HepG2 (cell line): ENCODE measurements around the gene CPEB3. TPM values are rescaled to one million over a fixed set of nuclear protein-coding genes. Genes with fewer than 3 reads are reported as not detected.

ENCODE experiments used
- ATF7-NPFF ChIP-seq: sonication (generic); formaldehyde crosslinking; IDR thresholded peaks from 2 replicates; pipeline ENCODE4 v1.8.1; 2023; ENCODE audit warnings: mild to moderate bottlenecking, low read depth, missing genetic modification reagents, moderate library complexity
- CEBPG ChIP-seq: IDR thresholded peaks from 2 replicates; pipeline ENCODE4 v1.6.1; 2016
- CENPX ChIP-seq: sonication (generic); formaldehyde crosslinking; IDR thresholded peaks from 2 replicates; pipeline ENCODE4 v1.9.0; 2021; ENCODE audit warnings: mild to moderate bottlenecking, missing genetic modification reagents, moderate library complexity
- ERF ChIP-seq: IDR thresholded peaks from 2 replicates; pipeline ENCODE4 v1.6.1; 2018; ENCODE audit warnings: missing biosample characterization, missing genetic modification reagents
- HES4 ChIP-seq: sonication (generic); formaldehyde crosslinking; IDR thresholded peaks from 2 replicates; pipeline ENCODE4 v1.9.0; 2021; ENCODE audit warnings: mild to moderate bottlenecking, missing genetic modification reagents, borderline replicate concordance
- HIC2 ChIP-seq: sonication (generic); formaldehyde crosslinking; IDR thresholded peaks from 2 replicates; pipeline ENCODE4 v1.9.0; 2022; ENCODE audit warnings: low read depth, missing genetic modification reagents
- MYC ChIP-seq: sonication (generic); formaldehyde crosslinking; IDR thresholded peaks from 2 replicates; pipeline ENCODE4 v1.9.0; 2021; ENCODE audit warnings: missing genetic modification reagents, borderline replicate concordance
- NR2F6 ChIP-seq, 2 experiments: IDR thresholded peaks; 2 replicates each; pipeline ENCODE4 v1.6.1; 2016; ENCODE audit warnings: antibody characterized with exemption in 1 of 2, mild to moderate bottlenecking in 1 of 2
- PLRG1 ChIP-seq: fragments of 450-650 bp; conservative IDR thresholded peaks from 2 replicates; pipeline ENCODE4 v1.6.1; 2016
- RFXANK ChIP-seq: IDR thresholded peaks from 2 replicates; pipeline ENCODE4 v1.6.1; 2016
- SIX4 ChIP-seq: sonication (generic); formaldehyde crosslinking; IDR thresholded peaks from 2 replicates; pipeline ENCODE4 v1.4.0; 2020; ENCODE audit warnings: missing genetic modification reagents
- TOE1 ChIP-seq: sonication (generic); formaldehyde crosslinking; IDR thresholded peaks from 2 replicates; pipeline ENCODE4 v1.4.0; 2020; ENCODE audit warnings: mild to moderate bottlenecking, missing genetic modification reagents
- ZNF282 ChIP-seq: fragments of 450-650 bp; IDR thresholded peaks from 2 replicates; pipeline ENCODE4 v1.6.1; 2018; ENCODE audit not compliant: partially characterized antibody
- ZNF292 ChIP-seq: sonication (generic); formaldehyde crosslinking; IDR thresholded peaks from 2 replicates; pipeline ENCODE4 v1.8.1; 2022; ENCODE audit warnings: mild to moderate bottlenecking, low read depth, missing genetic modification reagents, borderline replicate concordance
- ZNF317 ChIP-seq: sonication (generic); formaldehyde crosslinking; IDR thresholded peaks from 2 replicates; pipeline ENCODE4 v1.5.0; 2020; ENCODE audit warnings: mild to moderate bottlenecking, missing genetic modification reagents
- ZNF501 ChIP-seq: sonication (generic); formaldehyde crosslinking; IDR thresholded peaks from 2 replicates; pipeline ENCODE4 v1.5.1; 2020; ENCODE audit warnings: mild to moderate bottlenecking, moderate library complexity, missing genetic modification reagents
- ZNF549 ChIP-seq: sonication (generic); formaldehyde crosslinking; IDR thresholded peaks from 2 replicates; pipeline ENCODE4 v1.5.0; 2020; ENCODE audit warnings: missing genetic modification reagents
- ZNF580 ChIP-seq: IDR thresholded peaks from 2 replicates; pipeline ENCODE4 v1.6.1; 2016; ENCODE audit warnings: low read depth, borderline replicate concordance
- ZNF672 ChIP-seq: sonication (generic); formaldehyde crosslinking; IDR thresholded peaks from 2 replicates; pipeline ENCODE4 v1.8.1; 2022; ENCODE audit warnings: missing genetic modification reagents
- ZNF713 ChIP-seq: sonication (generic); formaldehyde crosslinking; IDR thresholded peaks from 2 replicates; pipeline ENCODE4 v1.4.0; 2020; ENCODE audit warnings: mild to moderate bottlenecking, missing genetic modification reagents
- ZNF839 ChIP-seq: sonication (generic); formaldehyde crosslinking; IDR thresholded peaks from 2 replicates; pipeline ENCODE4 v1.4.0; 2020; ENCODE audit warnings: missing genetic modification reagents, mild to moderate bottlenecking, borderline replicate concordance
- polyA plus RNA-seq, 8 experiments: library from polyadenylated mRNA; depleted of rRNA in 3 of 8; stranded (reverse) in 7 of 8; unstranded in 1 of 8; fragments of >200 nt; fragmentation: Illumina TruSeq in 4 of 8; extraction: Trizol in 4 of 8; gene quantifications; 2 replicates each; pipeline versions ENCODE4 v1.2.1 to v1.2.3, GENCODE V29; 2011 to 2016; ENCODE audit warnings: low read depth in 4 of 8, missing spikeins in 1 of 8, mixed read lengths in 1 of 8; ENCODE audit not compliant: insufficient read depth in 1 of 8
- total RNA-seq, 5 experiments: library from RNA; depleted of rRNA; stranded (reverse); fragments of >200 nt; fragmentation: Illumina TruSeq; extraction: Trizol; gene quantifications; 2 replicates each; pipeline ENCODE4 v1.2.3, GENCODE V29; 2016; ENCODE audit warnings: low read depth in 1 of 5
- TF ChIP-seq, protein P1 (sequence below): sonication (generic); formaldehyde crosslinking; IDR thresholded peaks from 2 replicates; pipeline ENCODE4 v1.5.1; 2020; ENCODE audit warnings: missing genetic modification reagents, mild to moderate bottlenecking, borderline replicate concordance
- TF ChIP-seq, protein P2 (sequence below): sonication (generic); formaldehyde crosslinking; IDR thresholded peaks from 2 replicates; pipeline ENCODE4 v1.4.0; 2020; ENCODE audit warnings: mild to moderate bottlenecking, low read depth, missing genetic modification reagents
- TF ChIP-seq, protein P3 (sequence below): sonication (generic); formaldehyde crosslinking; IDR thresholded peaks from 2 replicates; pipeline ENCODE4 v1.5.0; 2020; ENCODE audit warnings: mild to moderate bottlenecking, low read depth, missing genetic modification reagents, borderline replicate concordance

CPEB3 gene
- total and polyA plus RNA-seq, 2 of the 13 experiments (the other 11 are each of a cell fraction or from before 2014, with no cell fraction given): 0.66 to 0.70 TPM

DNA sequence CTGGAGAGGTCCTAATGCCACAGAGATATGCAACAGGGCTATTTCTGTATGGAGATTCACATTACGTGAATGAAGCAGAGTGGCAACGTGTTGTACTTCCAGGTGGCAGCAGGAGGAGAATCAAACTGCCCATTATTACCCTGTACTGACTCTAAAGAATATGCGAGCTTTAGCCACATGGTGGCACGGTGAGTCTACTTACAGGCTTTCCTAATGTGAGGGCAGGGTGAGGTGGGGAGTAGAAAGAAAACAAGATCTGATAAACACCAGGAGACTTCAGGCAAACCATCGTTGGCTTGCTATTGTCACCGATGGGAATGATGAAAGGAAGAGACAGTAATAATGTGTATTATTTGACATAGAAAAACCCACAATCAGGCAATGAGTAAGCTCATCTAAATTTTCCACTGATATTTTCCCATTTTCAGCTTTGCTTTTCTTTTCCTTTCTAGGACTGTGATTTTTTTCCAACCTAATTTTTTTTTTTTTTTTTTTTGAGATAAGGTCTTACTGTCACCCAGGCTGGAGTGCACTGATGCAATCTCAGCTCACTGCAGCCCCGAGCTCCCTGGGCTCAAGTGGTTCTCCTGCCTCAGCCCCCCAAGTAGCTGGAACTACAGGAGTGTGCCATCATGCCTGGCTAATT is 203.0 kb downstream of the CPEB3 start (continued):
- TF ChIP-seq, protein P1, sequence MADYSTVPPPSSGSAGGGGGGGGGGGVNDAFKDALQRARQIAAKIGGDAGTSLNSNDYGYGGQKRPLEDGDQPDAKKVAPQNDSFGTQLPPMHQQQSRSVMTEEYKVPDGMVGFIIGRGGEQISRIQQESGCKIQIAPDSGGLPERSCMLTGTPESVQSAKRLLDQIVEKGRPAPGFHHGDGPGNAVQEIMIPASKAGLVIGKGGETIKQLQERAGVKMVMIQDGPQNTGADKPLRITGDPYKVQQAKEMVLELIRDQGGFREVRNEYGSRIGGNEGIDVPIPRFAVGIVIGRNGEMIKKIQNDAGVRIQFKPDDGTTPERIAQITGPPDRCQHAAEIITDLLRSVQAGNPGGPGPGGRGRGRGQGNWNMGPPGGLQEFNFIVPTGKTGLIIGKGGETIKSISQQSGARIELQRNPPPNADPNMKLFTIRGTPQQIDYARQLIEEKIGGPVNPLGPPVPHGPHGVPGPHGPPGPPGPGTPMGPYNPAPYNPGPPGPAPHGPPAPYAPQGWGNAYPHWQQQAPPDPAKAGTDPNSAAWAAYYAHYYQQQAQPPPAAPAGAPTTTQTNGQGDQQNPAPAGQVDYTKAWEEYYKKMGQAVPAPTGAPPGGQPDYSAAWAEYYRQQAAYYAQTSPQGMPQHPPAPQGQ: no peak
- no peak for TF ChIP-seq RFXANK
- TF ChIP-seq ZNF839 (CRISPR knock-in tag): no peak
- peak; percentile 51; the same call in 1 of the 2 replicates for TF ChIP-seq ZNF580 (CRISPR knock-in tag)
- TF ChIP-seq, protein P2, sequence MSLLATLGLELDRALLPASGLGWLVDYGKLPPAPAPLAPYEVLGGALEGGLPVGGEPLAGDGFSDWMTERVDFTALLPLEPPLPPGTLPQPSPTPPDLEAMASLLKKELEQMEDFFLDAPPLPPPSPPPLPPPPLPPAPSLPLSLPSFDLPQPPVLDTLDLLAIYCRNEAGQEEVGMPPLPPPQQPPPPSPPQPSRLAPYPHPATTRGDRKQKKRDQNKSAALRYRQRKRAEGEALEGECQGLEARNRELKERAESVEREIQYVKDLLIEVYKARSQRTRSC (CRISPR knock-in tag): no peak
- no peak for TF ChIP-seq SIX4 (CRISPR knock-in tag)
- no peak for TF ChIP-seq NR2F6 (IDR thresholded peaks at IDR 0.05)
- peak; percentile 56 for TF ChIP-seq NR2F6 (CRISPR knock-in tag; IDR thresholded peaks at IDR 0.05)
- no peak for TF ChIP-seq PLRG1
- no peak for TF ChIP-seq ZNF317 (CRISPR knock-in tag)
- peak; percentile 76 for TF ChIP-seq ERF (CRISPR knock-in tag)
- no peak for TF ChIP-seq ZNF713 (CRISPR knock-in tag)
- no peak for TF ChIP-seq ZNF501 (CRISPR knock-in tag)
- TF ChIP-seq CENPX (CRISPR knock-in tag): no peak
- TF ChIP-seq TOE1 (CRISPR knock-in tag): no peak
- TF ChIP-seq, protein P3, sequence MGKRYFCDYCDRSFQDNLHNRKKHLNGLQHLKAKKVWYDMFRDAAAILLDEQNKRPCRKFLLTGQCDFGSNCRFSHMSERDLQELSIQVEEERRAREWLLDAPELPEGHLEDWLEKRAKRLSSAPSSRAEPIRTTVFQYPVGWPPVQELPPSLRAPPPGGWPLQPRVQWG (CRISPR knock-in tag): no peak
- no peak for TF ChIP-seq ZNF549 (CRISPR knock-in tag)
- no peak for TF ChIP-seq ATF7-NPFF (CRISPR knock-in tag)
- TF ChIP-seq MYC (CRISPR knock-in tag): no peak
- no peak for TF ChIP-seq HES4 (CRISPR knock-in tag)
- no peak for TF ChIP-seq ZNF292 (CRISPR knock-in tag)
- TF ChIP-seq HIC2 (CRISPR knock-in tag): no peak
- TF ChIP-seq ZNF672 (CRISPR knock-in tag): no peak
- no peak; the same call in 1 of the 2 replicates for TF ChIP-seq CEBPG (CRISPR knock-in tag)
- no peak for TF ChIP-seq ZNF282
